GM15510 (cell line): ENCODE results near the gene TSPOAP1.

Source experiments
- POLR2A ChIP-seq: IDR thresholded peaks from 3 replicates; pipeline ENCODE4 v1.6.1; 2011; ENCODE audit warnings: borderline replicate concordance; ENCODE audit not compliant: insufficient read length; ENCODE audit errors: extremely low read depth

TSPOAP1 gene

GRCh38 chr17:58278661-58279015 is 50.0 kb downstream of the TSPOAP1 start:
- no peak for TF ChIP-seq POLR2A

- no peak for TF ChIP-seq POLR2A
Observed at GRCh38 chr17:58277802-58278595, 50.6 kb downstream of the TSPOAP1 start.

DNA sequence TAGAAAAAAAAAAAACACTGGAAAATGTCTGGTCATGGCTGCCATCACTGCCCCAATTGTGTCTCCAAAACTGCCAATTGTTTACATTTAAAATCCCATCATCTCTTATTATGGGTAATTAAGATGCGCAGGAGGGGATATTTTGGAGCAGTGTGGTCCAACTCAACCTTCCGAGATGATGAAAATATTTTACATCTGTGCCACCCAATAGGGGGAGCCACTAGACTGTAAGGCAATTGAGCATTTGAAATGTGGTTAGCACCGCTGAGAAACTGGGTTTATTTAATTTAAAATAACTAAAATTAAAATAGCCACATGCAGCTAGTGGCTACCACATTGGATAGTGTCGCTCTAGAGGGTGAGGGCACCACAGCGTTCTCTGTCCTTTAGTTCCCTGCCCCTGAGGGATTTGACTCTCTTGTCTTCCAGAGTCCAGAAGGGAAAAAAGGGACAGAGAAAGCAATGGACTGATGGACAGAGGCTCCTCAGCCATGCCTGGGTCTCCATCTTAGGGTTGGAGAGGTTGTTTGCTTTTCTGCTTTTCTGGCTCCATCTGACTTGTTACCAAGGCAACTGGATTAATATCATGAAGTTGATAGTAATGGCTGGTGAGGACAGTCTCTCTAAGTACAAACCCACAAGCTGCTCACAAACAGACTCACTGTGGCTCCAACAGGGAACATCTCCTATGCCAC is 51.3 kb downstream of the TSPOAP1 start:
- no peak for TF ChIP-seq POLR2A

DNA sequence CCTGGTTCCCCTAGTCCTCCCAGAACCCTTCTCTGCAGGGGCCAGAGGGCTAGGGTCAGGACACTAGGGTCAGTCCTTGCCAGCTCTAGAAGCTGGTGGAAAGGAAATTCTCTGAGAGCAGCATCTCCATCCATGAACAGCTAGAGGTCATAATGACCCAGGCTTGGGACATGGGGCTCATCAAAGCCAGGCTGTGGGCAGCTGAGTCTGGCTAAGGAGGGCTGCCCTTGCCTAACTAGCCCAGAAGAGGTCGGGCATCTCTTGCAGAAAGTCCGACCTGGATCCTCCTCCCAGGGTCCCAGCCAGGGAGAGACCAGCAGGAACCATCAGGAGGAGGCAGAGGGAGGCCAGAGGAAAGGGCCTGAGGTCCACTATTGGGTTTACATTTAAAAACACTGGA is 52.2 kb downstream of the TSPOAP1 start:
- no peak for TF ChIP-seq POLR2A

- no peak for TF ChIP-seq POLR2A
Observed at GRCh38 chr17:58275417-58275816, 53.2 kb downstream of the TSPOAP1 start.

DNA sequence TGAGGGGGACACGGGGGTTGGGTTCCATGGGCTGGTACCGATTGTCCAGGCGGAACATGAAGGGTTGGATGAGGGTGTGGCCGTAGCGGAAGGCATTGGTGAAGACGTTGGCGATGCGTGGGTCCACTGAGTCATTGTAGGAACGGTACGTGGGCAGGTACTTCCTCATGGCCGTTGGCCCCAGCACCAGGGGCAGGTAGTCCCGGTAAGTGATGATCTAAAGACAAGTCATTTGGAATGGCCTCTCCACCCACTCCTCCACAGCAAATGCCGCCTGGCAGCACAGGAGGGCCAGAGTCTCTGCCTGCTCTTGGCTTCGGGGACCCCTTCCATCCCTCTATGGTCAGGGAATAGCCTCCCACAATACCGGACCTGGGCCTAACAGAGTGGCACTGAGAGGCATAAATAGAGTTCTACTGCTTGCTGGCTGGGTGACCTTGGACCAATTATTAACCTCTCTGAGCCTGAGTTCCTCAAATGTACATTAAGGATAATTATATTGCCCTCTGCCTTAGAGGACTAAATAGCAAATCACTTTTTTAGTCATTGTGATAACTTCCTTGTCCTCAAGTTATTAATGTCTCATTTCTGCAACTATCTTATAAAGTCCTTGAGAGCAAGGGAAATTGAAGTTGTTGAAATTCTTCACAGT is 55.0 kb downstream of the TSPOAP1 start:
- TF ChIP-seq POLR2A, result no peak

DNA sequence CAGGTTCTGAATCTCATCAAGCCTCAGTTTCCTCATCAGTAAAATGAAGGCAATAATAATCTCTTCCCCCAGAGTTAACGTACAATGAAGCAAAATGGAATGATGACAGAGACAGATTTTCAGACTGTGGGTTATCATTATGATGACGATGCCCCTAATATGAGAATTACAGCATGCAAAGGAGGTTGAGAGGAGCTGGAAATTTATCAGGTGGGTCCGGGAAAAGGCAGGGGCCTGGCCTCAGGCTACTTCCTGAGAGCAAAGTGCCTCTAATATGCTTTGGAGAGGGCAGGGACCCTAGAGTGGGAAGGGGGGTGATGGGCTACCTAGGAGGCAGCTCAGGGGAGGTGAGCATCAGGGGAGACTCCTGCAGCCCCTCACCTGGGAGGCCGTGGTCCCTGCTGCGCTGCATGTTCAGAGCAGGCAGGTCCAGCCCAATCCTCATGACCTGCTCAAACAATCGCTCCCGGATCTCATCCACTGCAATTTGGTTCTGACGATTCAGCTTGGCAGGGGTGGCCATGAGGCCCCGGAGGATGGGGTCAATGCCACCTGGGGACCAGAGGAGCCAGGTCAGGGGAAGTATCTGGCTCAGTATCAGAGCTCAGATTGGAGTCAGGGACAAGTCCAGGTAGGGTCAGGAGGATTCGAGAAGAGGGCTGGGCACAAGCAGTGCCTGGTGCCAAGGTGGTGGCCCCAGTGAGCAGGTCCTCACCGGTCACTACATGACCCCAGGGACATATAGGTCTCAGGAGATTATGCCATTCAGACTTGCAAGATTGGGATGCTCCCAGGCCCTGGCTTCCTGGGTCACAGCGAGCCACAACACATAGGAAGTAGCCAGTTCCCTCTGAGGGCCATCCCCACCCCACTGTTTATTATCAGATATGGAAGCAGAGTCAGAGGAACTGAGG is 56.0 kb downstream of the TSPOAP1 start:
- TF ChIP-seq POLR2A, result no peak

GRCh38 chr17:58271216-58271931 is 57.2 kb downstream of the TSPOAP1 start:
- no peak for TF ChIP-seq POLR2A

- no peak for TF ChIP-seq POLR2A
Observed at GRCh38 chr17:58270476-58271215, 57.9 kb downstream of the TSPOAP1 start.

GRCh38 chr17:58269557-58270291 is 58.9 kb downstream of the TSPOAP1 start:
- no peak for TF ChIP-seq POLR2A

GRCh38 chr17:58268774-58269556 is 59.6 kb downstream of the TSPOAP1 start:
- no peak for TF ChIP-seq POLR2A

GRCh38 chr17:58268326-58268725 is 60.3 kb downstream of the TSPOAP1 start:
- no peak for TF ChIP-seq POLR2A
